Epidermal melanocyte (primary cell): ENCODE results near the gene MLC1.

Source experiments
- DNase-seq: peaks from one replicate; pipeline ENCODE4 v3.0.0; 2011; ENCODE audit warnings: low spot score; ENCODE audit not compliant: insufficient read length

MLC1 gene

DNA sequence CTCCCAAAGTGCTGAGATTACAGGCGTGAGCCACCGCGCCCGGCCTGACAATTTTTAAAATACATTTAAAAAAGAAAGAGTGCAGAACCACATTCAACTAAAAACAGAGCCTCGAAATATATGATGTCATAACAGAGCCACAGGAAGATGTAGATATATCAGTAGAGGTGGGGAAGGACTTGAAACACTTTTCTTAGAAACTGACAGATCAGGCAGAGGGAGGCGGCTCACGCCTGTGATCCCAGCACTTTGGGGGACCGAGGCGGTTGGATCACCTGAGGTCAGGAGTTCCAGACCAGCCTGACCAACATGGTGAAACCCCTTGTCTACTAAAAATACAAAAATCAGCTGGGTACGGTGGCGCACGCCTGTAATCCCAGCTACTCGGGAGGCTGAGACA is 7.0 kb downstream of the MLC1 start:
- DNase-seq = no peak

DNA sequence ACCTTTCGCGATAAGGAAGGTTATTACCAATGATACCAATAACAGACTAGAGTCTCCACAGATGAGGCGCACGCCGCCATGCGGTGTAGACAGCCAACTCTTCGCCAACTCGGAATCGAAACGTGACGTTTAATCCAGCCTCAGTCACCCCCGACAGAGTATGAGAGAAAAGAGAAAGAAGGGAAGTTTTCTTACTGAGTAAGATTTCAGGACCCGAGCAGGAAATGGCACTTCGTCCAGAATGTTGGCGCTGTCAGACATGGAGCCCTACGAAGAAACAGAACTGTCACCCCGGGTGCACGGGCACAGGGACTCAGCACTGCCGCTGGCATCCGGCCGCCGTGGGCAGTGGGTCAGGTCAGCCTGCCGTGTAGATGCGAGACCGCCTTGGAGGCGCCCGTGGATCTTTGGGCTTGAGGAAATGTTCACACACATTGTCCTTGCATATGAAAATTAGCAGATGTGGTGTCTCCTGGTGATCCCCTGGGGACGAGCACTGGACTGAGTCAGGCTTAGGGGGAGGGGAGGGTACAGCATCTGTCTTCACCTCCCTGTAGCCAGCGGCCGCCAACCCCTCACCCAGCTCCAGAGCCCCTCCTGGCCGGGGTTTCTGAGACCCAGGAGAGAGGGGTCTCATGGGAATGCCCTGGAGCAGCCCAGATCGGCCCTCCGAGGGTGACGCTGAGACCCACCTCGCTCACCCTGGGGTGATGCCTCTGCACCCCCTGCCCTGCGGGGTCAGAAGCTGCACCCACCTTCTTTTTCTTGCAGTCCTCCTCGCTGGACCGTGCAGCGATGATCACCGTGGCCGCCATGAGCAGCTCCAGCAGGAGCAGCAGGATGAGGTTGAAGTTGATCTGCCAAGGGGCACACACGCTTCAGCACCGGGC is 8.3 kb downstream of the MLC1 start:
- no peak for DNase-seq

DNA sequence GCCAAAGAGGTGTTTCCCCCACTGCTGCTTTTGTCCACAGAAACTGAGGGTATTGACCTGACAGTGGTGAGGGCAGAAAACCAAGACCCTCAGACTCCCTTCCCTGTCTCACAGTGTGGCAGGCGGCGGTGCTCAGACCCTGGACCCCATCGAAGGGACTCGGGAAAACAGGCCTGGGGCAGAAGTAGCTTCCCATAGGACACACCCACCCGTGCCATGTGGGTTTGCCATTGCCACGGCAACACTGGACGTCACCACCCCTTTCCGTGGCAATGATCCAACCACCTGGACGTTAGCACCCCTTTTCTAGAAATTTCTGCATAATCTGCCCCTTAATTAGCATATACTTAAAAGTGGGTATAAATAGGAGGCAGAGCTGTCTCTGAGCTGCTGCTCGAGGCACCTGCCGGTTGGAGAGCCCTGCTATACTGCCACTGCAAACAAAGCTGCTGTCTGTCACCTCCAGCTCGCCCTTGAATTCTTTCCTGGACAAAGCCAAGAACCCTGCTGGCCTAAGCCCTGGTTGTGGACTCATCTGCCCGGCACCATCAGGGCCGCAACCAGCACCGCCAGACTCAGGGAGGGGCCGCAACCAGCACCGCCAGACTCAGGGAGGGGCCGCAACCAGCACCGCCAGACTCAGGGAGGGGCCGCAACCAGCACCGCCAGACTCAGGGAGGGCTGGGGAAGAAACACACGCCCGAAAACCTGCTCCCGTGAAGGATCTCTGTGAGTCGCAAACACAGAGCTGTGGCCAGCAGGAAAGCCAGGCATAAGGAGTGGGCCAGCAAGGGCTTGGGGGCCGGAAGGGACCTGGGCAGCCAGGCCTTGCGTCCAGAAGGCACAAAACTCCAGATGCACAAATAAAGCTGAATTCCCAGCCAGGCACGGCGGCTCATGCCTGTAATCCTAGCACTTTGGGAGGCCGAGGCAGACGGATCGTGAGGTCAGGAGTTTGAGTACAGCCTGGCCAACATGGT is 10.4 kb downstream of the MLC1 start:
- no peak for DNase-seq

DNA sequence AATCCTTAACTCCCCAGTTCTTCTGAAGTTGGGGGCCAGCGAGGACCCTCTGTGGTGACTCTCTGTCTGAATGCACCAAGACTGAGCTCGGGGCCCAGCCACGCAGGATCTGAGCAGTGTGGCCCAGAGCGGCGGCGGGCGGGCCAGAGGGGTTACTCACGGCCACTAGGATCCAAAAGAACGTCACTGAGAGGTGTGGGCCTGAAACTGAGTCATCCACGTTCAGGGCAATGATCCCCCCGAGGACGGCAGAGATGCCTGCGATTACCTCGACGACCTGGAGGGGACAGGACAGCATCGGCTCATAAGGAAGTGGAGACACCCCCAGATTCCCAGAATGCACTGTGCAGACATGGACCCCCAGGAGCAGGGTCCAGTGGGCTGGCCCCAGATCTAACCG is 11.2 kb downstream of the MLC1 start:
- no peak for DNase-seq

DNA sequence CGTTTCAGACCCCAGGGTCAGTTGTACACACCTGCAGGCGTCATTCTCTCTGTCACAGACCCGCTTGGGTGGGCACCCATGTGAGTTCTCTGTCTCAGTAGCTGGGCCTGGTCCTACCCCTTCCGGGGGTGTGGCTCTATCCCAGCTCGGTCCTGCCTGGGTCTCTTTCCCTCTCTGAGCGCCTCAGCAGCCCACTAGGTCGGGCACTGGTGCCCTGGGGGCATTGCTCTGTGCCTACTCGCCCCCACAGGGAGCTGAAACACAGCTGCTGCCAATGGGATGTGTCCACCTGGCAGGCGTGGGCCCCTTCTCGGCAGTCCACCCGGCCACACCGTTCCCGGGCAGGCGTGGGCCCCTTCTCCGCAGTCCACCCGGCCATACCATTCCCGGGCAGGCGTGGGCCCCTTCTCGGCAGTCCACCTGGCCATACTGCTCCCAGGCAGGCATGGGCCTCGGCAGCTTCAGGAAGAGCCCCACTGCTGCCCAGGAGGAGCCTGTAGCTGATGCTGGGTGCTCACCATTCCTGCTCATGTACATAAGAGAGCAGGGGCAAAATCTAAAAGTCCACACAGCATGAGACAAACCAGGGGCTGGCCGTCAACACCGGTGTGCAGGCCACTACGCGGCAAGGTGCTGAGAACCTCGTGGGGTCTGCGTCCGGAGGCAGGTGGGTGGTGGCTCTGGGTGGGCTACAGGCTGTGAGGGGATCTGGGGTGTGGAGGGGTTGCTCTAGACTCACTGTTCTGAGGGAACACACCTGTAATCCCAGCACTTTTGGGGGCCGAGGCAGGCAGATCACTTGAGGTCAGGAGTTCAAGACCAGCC is 12.3 kb downstream of the MLC1 start:
- no peak for DNase-seq

DNA sequence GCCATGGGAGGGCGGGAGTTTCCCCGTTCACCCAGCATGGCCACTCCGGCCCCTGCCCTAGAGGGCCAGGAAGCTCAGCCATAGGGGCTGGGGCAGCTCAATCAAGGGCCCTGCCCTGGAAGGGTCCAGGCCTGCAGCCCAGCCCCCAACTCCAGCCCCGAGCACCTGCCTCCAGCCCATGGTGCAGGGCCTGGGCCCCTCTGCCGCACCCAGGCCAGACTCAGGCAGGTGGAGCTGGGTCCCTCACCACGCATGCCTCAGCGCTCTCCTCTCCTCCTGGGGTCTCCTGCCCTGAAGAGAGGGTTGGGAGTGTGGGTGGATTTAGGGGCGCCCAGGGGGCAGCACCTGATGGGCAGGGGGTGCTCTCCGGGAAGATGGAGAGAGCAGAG is 13.1 kb downstream of the MLC1 start:
- DNase-seq = no peak

DNA sequence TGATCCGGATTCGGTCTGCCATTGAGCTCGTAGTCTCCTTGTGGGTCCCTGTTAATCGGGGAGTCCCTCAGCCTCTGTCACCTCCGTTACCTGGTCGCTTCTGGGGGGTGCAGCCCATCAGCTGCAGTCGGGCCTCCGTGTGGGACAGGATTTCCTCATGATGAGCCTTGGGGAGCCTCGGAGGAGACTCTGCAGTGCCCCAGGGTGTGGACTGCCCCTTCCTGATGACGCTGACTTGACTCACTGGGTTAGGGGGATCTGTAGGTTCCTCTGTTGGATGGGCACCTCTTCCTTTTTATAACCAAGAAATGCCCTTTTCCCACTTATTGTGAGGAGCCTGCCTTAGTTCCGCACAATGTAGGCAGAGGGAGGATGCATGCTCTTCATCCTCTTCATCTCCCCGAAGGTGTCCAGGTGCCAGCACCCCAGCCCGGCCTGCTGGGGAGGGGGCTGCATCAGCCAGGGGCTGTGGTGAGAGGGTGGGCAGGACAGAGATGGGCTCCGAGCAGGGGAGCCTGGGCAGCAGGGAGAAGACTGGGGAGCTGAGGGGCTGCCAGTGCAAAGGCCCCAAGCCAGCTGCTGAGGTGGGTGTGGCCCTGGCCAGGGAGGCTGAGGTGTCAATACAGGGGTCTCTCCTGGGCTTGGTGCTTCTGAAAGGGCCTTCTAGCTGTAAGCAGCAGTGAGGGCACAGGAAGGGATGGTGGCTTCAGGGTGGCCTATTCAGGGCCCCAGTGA is 13.6 kb downstream of the MLC1 start:
- DNase-seq = no peak

DNA sequence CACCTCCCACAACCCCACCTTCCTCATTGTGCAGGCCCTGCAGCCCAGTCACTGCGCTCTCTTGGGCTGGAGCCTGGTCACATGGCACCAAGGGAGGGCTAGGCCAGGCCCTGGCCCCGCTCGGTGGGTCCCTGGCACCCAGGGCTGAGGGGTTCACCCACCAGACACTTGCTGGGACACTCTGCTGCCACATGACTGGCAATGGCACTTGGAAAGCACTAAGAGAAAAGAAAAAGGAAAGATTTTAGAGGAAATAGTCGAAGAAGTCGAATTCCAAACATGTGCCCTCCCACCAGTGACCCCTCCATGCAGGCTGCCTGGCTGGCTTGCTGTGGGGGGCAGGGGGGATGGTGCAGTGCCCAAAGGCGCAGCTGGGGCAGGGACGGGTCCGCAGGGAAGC is 14.9 kb downstream of the MLC1 start:
- DNase-seq = no peak

DNA sequence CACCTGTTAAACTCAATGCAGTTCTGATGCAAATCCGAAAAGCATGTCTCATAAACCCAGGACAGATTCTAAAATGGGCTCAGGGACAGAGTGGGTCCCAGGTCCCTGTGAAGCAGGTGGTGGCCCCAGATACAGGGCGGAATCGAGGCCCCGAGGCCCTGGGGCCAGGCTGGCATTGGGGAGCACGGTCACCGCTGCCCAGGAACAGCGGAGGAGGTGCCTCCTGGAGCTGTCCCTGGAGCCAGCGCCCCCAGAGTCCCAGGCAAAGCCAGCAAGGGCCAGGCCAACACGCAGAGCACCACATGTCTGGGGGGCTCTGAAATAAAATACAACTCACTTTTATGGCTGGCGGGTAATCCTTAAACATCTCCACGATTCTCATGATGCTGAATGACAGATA is 17.1 kb downstream of the MLC1 start:
- DNase-seq = no peak

DNA sequence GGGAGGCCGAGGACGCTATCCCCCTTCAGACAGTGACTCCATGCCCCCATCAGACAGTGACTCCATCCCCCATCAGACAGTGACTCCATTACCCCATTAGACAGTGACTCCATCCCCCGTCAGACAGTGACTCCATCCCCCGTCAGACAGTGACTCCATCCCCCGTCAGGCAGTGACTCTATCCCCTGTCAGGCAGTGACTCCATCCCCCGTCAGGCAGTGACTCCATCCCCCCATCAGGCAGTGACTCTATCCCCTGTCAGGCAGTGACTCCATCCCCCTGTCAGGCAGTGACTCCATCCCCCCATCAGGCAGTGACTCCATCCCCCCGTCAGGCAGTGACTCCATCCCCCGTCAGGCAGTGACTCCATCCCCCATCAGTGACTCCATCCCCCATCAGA is 18.0 kb downstream of the MLC1 start:
- no peak for DNase-seq

DNA sequence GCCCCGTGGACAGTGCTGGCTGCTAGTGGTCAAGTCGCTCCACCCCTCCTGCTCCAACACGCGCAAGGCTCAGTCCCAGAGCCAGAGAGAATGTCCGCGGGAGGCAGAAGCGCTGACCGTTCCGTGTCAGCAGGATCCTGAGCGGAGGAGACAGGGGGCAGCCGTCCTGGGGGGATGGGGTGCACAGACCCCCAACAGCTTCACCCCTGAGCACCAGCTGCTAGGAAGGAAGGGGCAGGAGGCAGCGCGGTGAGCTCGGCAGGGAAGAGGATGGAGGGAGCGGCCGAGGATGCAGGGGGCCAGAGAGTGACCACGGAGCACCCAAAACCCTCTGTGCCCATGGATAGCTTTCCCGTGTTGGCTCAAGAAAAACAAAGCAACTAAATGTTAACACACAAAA is 20.8 kb downstream of the MLC1 start:
- DNase-seq = no peak

DNA sequence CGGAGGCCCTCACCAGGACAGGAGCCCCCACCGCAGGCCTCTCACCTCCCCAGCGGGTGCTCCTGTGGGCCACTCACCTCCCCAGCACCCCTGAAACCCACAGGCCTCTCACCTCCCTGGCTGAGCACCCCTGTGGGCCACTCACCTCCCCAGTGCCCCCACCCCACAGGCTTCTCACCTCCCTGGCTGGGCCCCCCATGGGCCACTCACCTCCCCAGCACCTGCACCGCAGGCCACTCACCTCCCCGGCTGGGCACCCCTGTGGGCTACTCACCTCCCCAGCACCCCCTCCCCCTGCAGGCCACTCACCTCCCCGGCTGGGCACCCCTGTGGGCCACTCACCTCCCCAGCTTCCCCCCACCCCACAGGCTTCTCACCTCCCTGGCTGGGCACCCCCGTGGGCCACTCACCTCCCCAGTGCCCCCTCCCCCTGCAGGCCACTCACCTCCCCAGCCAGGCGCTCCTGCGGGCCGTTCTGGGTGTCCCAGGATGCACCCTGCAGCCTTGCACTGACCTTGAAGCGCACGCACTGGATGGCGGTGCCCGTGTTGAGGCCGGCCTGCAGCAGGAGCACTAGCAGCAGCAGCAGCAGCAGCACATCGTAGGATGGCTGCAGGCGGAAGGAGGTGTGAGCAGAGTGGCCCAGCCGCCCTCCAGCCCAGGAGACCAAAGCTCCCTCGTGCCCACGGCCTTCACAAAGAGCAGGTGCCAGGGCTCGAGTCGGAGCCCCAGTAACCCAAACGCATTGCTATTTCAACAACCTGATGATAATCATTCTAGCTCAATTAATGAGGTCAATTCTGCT is 21.4 kb downstream of the MLC1 start:
- no peak for DNase-seq

DNA sequence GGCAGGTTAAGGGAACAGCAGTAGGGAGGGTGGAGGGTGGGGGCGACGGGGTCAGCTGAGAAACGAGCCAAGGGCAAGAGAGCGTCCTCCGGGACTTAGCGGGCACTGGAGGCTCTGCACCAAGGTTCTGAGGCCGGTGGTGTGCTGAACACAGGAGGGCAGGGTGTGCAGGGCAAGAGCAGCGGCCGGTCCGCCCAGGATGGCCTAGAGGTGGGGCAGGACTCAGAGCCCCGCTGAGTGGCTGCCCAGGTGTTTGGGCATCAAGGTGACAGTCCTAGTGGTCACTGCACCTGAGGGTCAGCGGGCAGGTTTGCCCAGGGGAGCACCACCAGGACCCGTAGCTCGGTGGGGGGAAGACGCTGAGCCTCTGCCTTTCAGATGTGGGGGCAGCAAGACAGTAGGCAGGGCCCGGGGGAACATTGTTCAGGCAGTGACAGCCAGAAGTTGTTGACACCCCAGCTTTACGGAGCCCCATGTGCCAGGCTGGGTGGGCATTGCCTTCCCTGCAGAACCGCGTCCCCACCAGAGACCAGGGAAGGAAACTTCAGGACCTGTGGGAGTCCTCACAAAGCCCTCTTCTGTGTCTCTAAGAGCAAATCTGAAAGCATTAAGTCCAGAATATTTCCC is 22.6 kb downstream of the MLC1 start:
- no peak for DNase-seq

DNA sequence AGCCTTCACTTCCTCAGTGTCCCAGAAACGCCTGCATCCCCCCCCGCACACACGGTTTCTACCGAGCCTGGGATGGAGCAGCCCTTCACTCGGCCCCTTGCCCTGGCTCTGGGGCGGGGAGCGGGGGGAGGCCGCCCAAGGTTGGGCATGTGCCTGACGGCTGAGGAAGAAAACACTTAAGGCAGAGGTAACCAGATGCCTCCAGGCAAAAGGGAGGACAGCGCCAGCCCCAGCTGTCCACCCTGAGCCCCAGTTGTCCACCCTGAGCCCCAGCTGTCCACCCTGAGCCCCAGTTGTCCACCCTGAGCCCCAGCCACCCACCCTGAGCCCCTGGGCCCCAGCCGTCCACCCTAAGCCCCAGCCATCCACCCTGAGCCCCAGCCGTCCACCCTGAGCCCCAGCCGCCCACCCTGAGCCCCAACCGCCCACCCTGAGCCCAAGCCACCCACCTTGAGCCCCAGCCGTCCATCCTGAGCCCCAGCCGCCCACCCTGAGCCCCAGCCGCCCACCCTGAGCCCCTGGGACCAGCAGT is 23.3 kb downstream of the MLC1 start:
- DNase-seq = no peak

DNA sequence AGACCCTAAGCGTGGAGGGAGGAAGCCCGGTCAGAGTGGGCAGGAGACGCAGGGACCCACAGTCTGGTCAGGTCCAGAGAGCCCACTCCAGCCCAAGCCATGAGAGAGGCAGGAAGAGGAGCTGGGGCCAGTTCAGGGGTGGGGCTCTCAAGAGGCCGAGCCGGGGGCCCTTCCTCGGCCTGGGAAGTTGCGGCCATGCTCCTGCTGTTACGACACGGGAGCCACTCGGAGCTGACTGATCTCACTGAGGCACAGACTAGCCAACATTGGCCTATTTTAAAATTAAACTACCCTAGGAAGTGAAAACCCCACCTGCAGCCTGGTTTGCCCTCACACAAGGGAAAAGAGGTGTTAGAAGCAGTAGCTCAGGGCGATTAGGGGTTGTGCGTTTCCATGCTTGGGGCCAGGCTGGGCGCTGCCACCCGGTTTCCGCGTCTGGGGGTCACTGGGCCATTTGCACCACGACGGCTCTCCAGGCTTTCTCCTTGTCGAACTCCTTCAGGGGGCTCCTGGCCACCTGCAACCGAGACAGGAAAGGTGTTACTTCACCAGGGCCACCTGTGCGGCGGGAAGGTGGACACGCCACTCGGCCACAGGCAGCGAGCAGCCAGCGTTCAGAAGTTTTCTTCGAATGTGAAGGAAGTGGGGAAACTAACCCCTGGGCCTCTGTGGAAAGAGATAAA is 23.9 kb downstream of the MLC1 start:
- no peak for DNase-seq

DNA sequence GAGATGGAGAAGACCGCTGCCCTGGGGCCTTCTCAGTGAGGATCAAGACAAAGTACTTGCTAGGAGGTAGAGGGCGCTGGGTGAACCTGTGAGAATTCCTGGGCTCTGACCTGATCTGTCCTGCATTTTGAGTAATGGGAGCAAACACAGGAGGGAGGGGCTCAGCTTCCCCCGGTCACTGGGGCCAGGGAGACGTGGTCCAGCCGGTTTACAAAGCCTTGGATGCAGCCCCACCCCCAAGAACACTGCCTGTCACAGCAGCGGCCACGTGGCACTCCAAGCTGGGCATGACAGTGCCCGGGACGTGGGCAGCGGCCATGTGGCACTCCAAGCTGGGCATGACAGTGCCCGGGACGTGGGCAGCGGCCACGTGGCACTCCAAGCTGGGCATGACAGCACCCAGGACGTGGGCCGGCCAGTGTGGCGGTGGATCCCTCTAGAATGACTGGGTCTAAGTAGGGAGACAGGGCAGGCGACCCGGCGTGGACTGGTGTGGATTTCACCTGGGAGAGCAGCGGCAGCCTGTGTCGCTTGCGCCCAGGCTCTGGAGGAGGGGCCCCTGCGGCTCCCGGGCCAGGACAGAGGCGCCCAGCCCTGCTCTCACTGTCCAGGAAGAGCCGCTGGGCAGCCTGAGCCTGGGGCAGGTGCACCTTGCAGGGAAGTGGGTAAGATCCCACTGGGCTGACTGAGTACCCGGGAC is 24.6 kb downstream of the MLC1 start:
- no peak for DNase-seq

DNA sequence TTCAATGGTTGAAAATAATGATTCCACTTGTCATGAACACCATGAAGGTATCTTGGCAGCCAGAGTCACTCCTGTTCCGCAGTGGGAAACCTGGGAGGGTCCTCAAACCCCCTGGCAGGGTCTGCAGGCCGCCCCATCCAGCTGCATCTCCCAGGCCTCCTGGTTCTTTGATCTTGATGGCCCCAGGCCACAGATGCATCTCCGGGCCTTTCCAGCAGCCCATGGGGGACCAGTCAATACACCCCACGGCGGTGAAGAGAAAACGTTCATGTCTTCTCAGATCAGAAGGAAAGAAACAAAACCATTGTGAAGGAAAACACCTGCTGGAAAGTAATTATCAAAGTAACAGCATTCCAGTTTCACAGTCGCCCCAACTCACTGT is 25.4 kb downstream of the MLC1 start:
- DNase-seq = no peak
